Tibial nerve (tissue), 4 donors: ENCODE measurements around the gene ATF7IP. TPM values are rescaled to one million over a fixed set of nuclear protein-coding genes. Genes with fewer than 3 reads are reported as not detected.
"Not testable (repeated sequence)": the region's sequence is repeated elsewhere in the genome, so short reads cannot be mapped to it uniquely, and the experiment has no call there.

Experiments
- DNase-seq, 2 donors: peaks; one replicate each; pipeline ENCODE4 v3.0.0-alpha.2; 2019; ENCODE audit warnings: low spot score in 2 of 2
- H3K27ac ChIP-seq, 4 donors: fragments of 200-600 bp; sonication (generic) in 3 of 4; one replicate each; pipeline ENCODE4 v1.5.1; 2017 to 2019; ENCODE audit warnings: mild to moderate bottlenecking in 1 of 4
- H3K27me3 ChIP-seq, 2 donors: fragments of 200-600 bp; sonication (generic) in 1 of 2; one replicate each; pipeline versions ENCODE4 v1.5.1 to v1.6.0; 2017 to 2019
- H3K36me3 ChIP-seq, 3 donors: fragments of 200-600 bp; sonication (generic); one replicate each; pipeline ENCODE4 v1.5.1; 2018 to 2019
- H3K4me1 ChIP-seq, 4 donors: fragments of 200-600 bp; sonication (generic) in 3 of 4; one replicate each; pipeline ENCODE4 v1.5.1; 2017 to 2019
- H3K4me3 ChIP-seq, 4 donors: fragments of 200-600 bp; sonication (generic) in 3 of 4; one replicate each; pipeline ENCODE4 v1.5.1; 2017 to 2019; ENCODE audit warnings: mild to moderate bottlenecking in 1 of 4, moderate library complexity in 1 of 4
- H3K9me3 ChIP-seq, 4 donors: fragments of 200-600 bp; sonication (generic) in 3 of 4; one replicate each; pipeline ENCODE4 v1.5.1; 2017 to 2019
- EP300 ChIP-seq, 2 donors: sonication (generic); formaldehyde crosslinking; IDR thresholded peaks; one replicate each; pipeline ENCODE4 v1.6.1; 2017; ENCODE audit warnings: antibody characterized with exemption in 2 of 2, mild to moderate bottlenecking in 1 of 2
- POLR2A ChIP-seq, 2 donors: fragments of 450-650 bp; IDR thresholded peaks; one replicate each; pipeline ENCODE4 v1.6.1; 2017; ENCODE audit warnings: antibody characterized with exemption in 2 of 2, mild to moderate bottlenecking in 2 of 2, moderate library complexity in 2 of 2
- WGBS, 2 donors: methylation state at CpG; one replicate each; pipeline ENCODE4 v1.1.5; 2018; 5-methylcytosine and 5-hydroxymethylcytosine counted together
- total RNA-seq, 4 donors: library from RNA; depleted of rRNA; stranded (reverse); fragments of >200 nt; gene quantifications; one replicate each; pipeline ENCODE4 v1.1.0, GENCODE V29; 2016
- TF ChIP-seq, protein P1 (sequence below), 5 experiments: fragments of 200-600 bp in 3 of 5; fragments of 450-650 bp in 2 of 5; sonication (generic) in 3 of 5; IDR thresholded peaks; one replicate each; pipeline ENCODE4 v1.5.1; 2016 to 2019; ENCODE audit warnings: antibody characterized with exemption in 5 of 5, mild to moderate bottlenecking in 3 of 5, moderate library complexity in 2 of 5

The ATF7IP gene, protein sequence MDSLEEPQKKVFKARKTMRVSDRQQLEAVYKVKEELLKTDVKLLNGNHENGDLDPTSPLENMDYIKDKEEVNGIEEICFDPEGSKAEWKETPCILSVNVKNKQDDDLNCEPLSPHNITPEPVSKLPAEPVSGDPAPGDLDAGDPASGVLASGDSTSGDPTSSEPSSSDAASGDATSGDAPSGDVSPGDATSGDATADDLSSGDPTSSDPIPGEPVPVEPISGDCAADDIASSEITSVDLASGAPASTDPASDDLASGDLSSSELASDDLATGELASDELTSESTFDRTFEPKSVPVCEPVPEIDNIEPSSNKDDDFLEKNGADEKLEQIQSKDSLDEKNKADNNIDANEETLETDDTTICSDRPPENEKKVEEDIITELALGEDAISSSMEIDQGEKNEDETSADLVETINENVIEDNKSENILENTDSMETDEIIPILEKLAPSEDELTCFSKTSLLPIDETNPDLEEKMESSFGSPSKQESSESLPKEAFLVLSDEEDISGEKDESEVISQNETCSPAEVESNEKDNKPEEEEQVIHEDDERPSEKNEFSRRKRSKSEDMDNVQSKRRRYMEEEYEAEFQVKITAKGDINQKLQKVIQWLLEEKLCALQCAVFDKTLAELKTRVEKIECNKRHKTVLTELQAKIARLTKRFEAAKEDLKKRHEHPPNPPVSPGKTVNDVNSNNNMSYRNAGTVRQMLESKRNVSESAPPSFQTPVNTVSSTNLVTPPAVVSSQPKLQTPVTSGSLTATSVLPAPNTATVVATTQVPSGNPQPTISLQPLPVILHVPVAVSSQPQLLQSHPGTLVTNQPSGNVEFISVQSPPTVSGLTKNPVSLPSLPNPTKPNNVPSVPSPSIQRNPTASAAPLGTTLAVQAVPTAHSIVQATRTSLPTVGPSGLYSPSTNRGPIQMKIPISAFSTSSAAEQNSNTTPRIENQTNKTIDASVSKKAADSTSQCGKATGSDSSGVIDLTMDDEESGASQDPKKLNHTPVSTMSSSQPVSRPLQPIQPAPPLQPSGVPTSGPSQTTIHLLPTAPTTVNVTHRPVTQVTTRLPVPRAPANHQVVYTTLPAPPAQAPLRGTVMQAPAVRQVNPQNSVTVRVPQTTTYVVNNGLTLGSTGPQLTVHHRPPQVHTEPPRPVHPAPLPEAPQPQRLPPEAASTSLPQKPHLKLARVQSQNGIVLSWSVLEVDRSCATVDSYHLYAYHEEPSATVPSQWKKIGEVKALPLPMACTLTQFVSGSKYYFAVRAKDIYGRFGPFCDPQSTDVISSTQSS
- 10 to 100 TPM; 35.5 to 63.4 (median 48.2) TPM for total RNA-seq

DNA sequence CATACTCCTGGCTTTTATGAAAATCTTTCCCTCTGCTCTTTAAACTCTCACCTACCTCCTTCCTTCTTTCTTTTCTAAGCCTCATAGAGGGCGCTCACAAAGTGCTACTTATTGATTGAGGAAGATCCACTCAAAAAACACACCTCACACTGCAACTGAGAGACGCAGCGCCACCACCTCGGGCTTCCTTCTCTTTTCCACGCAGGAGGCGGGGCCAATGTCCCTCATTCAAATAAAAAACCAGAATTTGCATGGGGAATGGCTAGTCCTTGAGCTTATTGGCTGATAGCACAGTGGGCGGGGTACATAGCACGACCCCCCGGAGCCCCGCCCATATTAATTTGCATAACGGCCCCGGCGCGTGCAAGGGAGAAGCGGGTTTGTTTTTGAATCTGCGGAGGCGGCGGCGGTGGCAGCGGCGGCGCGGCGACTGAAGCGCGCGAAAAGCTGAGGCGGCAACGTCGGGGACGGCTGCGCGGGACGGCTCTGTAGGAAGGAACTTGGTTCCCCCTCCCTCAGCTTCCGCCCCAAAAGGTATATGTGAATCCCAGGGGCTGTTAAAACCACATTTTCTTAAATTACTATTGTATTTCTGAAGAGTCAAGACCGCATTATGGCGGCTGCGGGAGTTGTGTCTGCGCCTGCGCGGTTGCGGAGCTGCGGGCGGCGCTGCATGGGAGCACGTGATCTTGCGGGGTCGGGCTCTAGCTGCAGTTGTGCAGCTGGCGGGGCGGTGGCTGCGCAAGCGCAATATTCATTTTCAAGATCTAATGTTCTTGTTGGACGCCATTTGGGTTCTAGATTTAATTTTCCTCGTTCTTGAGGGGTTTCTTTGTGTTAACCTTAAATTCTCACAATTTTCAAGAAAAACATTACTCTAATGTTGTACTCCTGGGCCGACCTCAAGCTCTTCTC is at the start of gene ATF7IP:
Gene ATF7IP (plus strand): TSS at position 389 of the 915 bp plus-strand sequence. CDS start 58,234 bp downstream, outside the sequence.
- peaks cover 0 to 14% (median 0%) of the 10 kb centered on the region in 3 donors for H3K36me3 ChIP-seq
- WGBS, 2 donors: 1 to 2% methylated on average over 54 to 55 of the region's 55 CpGs
- H3K27me3 ChIP-seq: no peaks in the 10 kb centered on the region
- H3K27ac ChIP-seq: peak within 1 kb of the TSS; percentile 94 to 98 (median 94)
- H3K4me1 ChIP-seq: peaks cover 0 to 31% (median 0%) of the 10 kb centered on the region in 4 donors
- DNase-seq: peak; percentile 95 to 98
- TF ChIP-seq POLR2A (IDR thresholded peaks at IDR 0.05): peak; percentile 42 to 82
- TF ChIP-seq, protein P1, sequence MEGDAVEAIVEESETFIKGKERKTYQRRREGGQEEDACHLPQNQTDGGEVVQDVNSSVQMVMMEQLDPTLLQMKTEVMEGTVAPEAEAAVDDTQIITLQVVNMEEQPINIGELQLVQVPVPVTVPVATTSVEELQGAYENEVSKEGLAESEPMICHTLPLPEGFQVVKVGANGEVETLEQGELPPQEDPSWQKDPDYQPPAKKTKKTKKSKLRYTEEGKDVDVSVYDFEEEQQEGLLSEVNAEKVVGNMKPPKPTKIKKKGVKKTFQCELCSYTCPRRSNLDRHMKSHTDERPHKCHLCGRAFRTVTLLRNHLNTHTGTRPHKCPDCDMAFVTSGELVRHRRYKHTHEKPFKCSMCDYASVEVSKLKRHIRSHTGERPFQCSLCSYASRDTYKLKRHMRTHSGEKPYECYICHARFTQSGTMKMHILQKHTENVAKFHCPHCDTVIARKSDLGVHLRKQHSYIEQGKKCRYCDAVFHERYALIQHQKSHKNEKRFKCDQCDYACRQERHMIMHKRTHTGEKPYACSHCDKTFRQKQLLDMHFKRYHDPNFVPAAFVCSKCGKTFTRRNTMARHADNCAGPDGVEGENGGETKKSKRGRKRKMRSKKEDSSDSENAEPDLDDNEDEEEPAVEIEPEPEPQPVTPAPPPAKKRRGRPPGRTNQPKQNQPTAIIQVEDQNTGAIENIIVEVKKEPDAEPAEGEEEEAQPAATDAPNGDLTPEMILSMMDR (IDR thresholded peaks at IDR 0.05): peak in 3 of 5 experiments; percentile 23 to 39 (median 34)
- peak; percentile 44 to 96 for TF ChIP-seq EP300 (IDR thresholded peaks at IDR 0.05)
- no peaks in the 10 kb centered on the region for H3K9me3 ChIP-seq
- peak within 1 kb of the TSS; percentile 50 to 81 (median 74) for H3K4me3 ChIP-seq

- no peak overlapping the region for H3K27ac ChIP-seq
- TF ChIP-seq POLR2A (IDR thresholded peaks at IDR 0.05) (no peak), EP300 (IDR thresholded peaks at IDR 0.05) (no peak)
- TF ChIP-seq, protein P1 (IDR thresholded peaks at IDR 0.05): no peak
- DNase-seq: no peak
- no peaks in the 10 kb centered on the region for H3K9me3 ChIP-seq
- no peaks in the 10 kb centered on the region for H3K36me3 ChIP-seq
- 71 to 74% methylated on average over 4 of the region's 4 CpGs for WGBS, 2 donors
- H3K4me3 ChIP-seq: no peak overlapping the region
- H3K4me1 ChIP-seq: no peaks in the 10 kb centered on the region
- H3K27me3 ChIP-seq: no peaks in the 10 kb centered on the region
These were observed 47.9 kb upstream of the ATF7IP start for GRCh38 chr12:14317362-14318146.

DNA sequence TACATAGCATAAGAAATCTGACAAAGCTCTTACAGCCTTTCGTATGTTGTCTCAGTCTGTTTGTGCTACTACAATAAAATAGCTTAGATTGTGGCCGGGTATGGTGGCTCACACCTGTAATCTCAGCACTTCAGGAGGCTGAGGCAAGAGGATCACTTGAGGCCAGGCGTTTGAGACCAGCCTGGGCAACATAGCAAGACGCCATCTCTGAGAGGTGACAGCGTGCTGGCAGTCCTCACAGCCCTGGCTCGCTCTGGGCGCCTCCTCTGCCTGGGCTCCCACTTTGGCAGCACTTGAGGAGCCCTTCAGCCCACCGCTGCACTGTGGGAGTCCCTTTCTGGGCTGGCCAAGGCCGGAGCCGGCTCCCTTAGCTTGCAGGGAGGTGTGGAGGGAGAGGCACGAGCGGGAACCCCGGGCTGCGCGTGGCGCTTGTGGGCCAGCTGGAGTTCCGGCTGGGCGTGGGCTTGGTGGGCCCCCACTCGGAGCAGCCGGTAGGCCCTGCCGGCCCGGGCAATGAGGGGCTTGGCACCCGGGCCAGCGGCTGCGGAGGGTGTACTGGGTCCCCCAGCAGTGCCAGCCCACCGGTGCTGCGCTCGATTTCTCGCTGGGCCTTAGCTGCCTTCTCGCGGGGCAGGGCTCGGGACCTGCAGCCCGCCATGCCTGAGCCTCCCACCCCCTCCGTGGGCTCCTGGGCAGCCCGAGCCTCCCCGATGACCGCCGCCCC is 45.6 kb upstream of the ATF7IP start:
- not testable (repeated sequence) for DNase-seq, H3K4me3 ChIP-seq, H3K27ac ChIP-seq, H3K9me3 ChIP-seq, H3K27me3 ChIP-seq, H3K36me3 ChIP-seq, H3K4me1 ChIP-seq
- 95 to 96% methylated on average over 33 to 38 of the region's 38 CpGs for WGBS, 2 donors

DNA sequence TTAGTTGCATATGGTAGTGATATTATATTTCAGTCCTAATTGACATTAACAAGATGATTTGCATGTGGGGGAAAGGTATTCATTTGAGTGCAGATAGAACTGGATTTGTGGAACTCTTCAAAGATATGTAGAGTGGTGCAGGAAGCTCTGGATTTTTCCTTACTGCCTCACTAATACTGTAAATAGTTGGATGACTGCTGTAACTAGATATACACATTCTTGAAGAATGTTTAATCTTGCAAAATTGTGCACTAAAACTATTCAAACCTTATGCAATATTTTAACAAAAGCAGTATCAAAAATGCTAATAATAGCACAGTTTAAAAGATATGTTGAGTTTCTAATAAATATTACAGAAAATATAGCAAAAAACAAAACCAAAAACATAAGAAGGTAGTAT is 43.1 kb upstream of the ATF7IP start:
- TF ChIP-seq POLR2A (IDR thresholded peaks at IDR 0.05) (no peak), EP300 (IDR thresholded peaks at IDR 0.05) (no peak)
- TF ChIP-seq, protein P1 (IDR thresholded peaks at IDR 0.05): no peak
- H3K27me3 ChIP-seq: no peaks in the 10 kb centered on the region
- no peak for DNase-seq
- H3K36me3 ChIP-seq: no peaks in the 10 kb centered on the region
- no peak overlapping the region for H3K27ac ChIP-seq
- no peak overlapping the region for H3K4me3 ChIP-seq
- no peaks in the 10 kb centered on the region for H3K9me3 ChIP-seq
- no peaks in the 10 kb centered on the region for H3K4me1 ChIP-seq
